Subcutaneous adipose tissue (tissue), 4 donors: ENCODE data around the gene TOMM6. TPM values are rescaled to one million over a fixed set of nuclear protein-coding genes. Genes with fewer than 3 reads are reported as not detected.

Source experiments
- CTCF ChIP-seq: fragments of 450-650 bp; IDR thresholded peaks from one replicate; pipeline ENCODE4 v1.5.1; 2016; ENCODE audit warnings: low read depth, mild to moderate bottlenecking, control low read depth, antibody characterized with exemption, moderate library complexity
- total RNA-seq, 4 donors: library from RNA; depleted of rRNA; stranded (reverse); fragments of >200 nt; gene quantifications; one replicate each; pipeline ENCODE4 v1.1.0, GENCODE V29; 2016

TOMM6 gene
- total RNA-seq, 4 donors from 2014 or later: 74.9 to 164 (median 94.5) TPM

GRCh38 chr6:41783106-41783780, 4.3 kb upstream of the TOMM6 start:
- TF ChIP-seq CTCF: no peak

DNA sequence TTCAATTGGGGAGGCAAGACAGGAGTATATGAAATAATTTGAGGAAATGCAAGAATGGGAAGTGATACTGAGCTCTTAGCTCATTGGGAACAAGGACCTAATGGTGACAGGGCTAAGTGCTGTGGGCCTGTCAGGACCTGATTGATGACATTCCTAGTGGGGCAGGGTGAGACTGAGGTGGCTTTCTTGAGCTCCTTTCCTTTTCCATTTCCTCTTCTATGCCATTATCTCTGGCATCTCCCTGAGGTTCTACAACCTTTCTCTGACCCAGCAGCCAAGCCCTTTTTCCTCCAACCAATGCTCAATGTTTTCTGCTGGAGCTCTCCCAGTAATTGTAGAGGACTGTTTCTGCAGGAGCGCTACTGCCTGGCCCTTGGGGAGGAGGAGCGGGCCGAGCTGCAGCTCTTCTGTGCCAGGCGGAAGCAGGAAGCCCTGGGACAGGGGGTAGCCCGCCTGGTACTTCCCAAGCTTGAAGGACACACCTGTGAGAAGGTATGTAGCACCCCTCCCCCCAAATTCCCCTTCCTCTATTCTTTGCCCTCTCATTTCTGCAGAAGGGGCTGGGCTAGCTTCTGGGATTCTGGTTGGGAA, 2.8 kb upstream of the TOMM6 start:
- no peak for TF ChIP-seq CTCF

DNA sequence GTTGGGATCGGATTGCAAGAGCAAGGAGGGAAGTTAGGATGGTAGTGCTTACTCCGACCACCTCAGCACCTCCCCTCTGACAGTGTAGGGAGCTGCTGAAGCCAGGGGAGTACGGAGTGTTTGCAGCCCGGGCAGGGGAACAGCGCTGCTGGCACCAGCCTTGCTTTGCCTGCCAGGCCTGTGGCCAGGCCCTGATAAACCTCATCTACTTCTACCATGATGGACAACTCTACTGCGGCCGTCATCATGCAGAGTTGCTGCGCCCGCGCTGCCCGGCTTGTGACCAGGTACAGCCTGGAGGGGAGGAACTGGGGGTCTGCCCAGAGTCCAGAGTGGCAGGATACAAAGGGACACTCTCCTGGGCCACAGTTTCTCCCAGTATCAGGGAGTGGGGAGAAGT, 2.2 kb upstream of the TOMM6 start:
- no peak for TF ChIP-seq CTCF

GRCh38 chr6:41785689-41786450, 1.6 kb upstream of the TOMM6 start:
- TF ChIP-seq CTCF: no peak

GRCh38 chr6:41786451-41787218, 859 bp upstream of the TOMM6 start:
- TF ChIP-seq CTCF: no peak

GRCh38 chr6:41789390-41789724, 1.9 kb downstream of the TOMM6 start:
- TF ChIP-seq CTCF: no peak

DNA sequence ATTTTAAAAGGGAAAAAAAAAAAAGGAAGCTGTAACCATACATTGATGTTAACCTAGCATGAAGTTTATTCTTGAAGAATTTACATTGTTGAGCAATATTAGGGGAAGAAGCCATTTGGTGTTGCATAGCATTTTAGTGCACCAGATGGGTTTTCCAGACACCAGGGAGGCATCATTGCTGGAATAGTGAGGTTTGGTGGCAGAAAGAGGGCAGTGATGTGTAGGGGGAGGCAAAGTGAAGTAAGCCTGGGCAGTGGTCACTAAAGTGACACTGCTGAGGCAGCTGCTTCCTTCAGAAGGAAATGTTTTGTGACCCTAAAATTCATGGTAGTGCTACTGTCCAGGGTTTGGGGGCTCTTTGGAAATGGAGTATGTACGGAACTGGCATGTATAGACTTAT, 2.6 kb downstream of the TOMM6 start:
- no peak for TF ChIP-seq CTCF
